Panc1 (cell line): ENCODE data around the gene GLIS1.

Experiments used
- CTCF ChIP-seq: fragments of 450-650 bp; IDR thresholded peaks from 2 replicates; pipeline ENCODE4 v1.5.1; 2017; ENCODE audit warnings: mild to moderate bottlenecking
- POLR2AphosphoS5 ChIP-seq: IDR thresholded peaks from 2 replicates; pipeline ENCODE4 v1.6.1; 2012; ENCODE audit warnings: mild to moderate bottlenecking, low read depth, low read length, moderate library complexity
- REST ChIP-seq, 2 experiments: IDR thresholded peaks; 2 replicates each; pipeline ENCODE4 v1.6.1; 2011 to 2012; ENCODE audit warnings: low read depth in 2 of 2, control low read depth in 1 of 2, low read length in 1 of 2, mild to moderate bottlenecking in 1 of 2, moderate library complexity in 1 of 2; ENCODE audit not compliant: insufficient read depth in 1 of 2
- TCF7L2 ChIP-seq: IDR thresholded peaks from 2 replicates; pipeline ENCODE4 v1.6.1; 2011; ENCODE audit warnings: mild to moderate bottlenecking, low read depth, low read length, inconsistent platforms

GRCh38 chr1:53682881-53683280, 56.1 kb downstream of the GLIS1 start:
- no peak for TF ChIP-seq POLR2AphosphoS5
- no peak for TF ChIP-seq CTCF
- no peak for TF ChIP-seq TCF7L2
- no peak for TF ChIP-seq REST (IDR thresholded peaks at IDR 0.05; ENCODE audit: insufficient read depth in 1 of 2, low read depth in 2 of 2, low read length in 1 of 2)
